GM21423 (cell line): ENCODE data around the gene NMUR2.

Experiments
- ATAC-seq: cut with Tn5 transposase; IDR thresholded peaks from one replicate; pipeline ENCODE4 v1.9.1; 2021; ENCODE audit warnings: mild to moderate bottlenecking, moderate library complexity; ENCODE audit not compliant: unreplicated experiment

NMUR2 gene

DNA sequence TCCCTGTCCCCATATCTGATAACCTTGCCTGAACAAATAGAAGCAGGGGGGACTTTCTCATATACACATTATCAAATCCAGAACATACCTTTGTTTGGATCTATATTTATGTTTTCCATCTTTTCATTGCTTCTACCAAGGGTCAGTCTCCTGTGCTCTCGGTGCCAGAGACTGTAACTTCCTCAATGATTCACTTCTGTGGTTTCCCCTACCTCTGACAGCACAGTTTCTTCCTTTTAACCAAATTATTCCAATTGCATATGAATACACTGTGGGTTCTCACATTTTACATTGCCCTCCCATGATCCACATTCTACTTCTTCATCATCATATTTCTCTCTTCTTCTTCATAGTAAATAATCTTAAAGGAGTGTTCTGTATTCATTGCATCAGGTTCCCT is 32.2 kb downstream of the NMUR2 start:
- no peak for ATAC-seq

- ATAC-seq = no peak
These were observed 35.8 kb downstream of the NMUR2 start for GRCh38 chr5:152369298-152369697.

GRCh38 chr5:152367554-152367953 is 37.5 kb downstream of the NMUR2 start:
- no peak for ATAC-seq

DNA sequence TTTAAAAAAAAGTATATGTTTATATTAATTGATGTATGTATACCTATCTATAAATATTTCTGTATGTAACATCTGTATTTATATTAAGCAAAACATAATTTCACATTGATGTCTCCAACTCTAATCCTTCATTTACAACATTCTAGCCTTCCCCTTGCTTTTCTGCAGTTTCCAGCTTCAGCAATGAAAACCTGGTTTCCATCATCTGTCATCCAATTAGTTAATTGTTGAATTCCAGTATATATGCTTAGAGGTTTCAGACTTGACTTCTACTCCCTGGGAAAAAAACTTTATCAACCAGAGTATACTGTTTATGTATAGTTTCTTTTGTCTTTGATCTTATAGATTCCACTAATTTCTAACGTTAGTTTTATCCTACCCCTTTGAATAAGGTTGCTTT is 38.4 kb downstream of the NMUR2 start:
- ATAC-seq = no peak

DNA sequence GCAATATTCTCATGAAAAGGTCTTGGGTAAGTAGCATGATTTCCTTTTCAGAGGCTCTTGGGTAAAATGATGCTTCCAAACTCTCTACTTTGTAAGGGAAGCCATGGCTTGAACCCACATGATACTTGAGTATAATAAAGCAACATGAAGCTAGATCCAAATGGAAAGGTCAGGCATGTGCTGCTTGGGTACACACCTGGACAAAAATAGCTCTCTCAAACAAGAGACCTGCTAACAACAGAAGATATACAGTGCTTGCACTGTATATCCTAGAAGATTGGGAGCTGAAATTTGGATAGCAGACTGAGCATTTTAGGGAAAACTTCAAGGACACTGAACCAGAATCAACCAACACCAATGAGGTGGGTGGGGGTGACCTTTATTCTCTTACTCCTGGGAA is 40.2 kb downstream of the NMUR2 start:
- no peak for ATAC-seq

- ATAC-seq = no peak
These were observed 40.9 kb downstream of the NMUR2 start for GRCh38 chr5:152364172-152364571.

DNA sequence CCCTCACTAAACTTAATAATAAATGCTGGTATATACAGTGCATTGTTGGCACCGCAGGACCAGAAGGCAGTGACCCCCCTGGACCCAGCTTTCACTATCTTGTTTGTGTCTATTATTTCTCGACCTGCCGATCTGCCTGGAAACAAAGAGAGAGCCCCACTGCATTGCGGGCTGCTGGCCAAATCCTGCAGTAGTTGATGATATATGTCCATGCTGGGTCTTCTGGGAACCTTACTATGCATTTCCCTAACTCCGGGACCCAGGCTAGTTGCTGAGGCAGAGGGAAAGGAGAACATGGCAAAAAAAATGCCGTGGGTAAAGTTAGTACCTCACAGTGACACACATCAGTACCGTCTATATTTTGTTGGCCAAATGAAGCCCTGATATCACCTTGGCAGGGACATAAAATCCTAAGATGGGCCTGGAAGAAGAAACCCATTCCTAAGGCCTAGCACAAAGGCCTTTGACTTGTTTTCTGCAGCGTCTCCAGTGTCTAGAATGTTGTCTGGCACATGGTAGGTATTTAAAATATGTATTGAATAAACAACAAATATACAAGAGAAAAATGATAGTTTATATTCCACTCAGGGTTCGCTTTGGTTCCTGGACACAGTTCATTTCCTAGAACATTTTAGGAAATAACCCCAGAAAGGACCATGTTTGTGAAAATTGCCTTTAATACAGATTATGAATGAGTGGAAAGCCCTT is 46.1 kb downstream of the NMUR2 start:
- no peak for ATAC-seq

GRCh38 chr5:152356506-152356905 is 48.6 kb downstream of the NMUR2 start:
- ATAC-seq = no peak

DNA sequence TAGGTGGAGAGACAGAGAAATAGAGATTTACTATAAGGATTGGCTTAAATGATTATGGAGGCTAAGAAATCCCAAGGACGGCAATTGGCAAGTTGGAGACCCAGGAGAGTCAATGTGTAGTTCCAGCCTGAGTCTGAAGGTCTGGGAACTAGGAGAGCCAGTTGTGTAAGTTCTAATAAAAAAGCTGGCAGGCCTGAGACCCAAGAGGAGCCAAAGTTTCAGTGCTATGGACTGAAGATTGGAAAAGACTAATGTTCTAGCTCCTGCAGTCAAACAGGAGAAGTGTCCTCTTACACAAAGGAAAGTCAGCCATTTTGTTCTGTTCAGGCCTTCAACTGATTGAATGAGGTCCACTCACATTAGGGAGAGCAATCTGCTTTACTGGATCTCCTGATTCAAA is 50.0 kb downstream of the NMUR2 start:
- ATAC-seq = no peak

DNA sequence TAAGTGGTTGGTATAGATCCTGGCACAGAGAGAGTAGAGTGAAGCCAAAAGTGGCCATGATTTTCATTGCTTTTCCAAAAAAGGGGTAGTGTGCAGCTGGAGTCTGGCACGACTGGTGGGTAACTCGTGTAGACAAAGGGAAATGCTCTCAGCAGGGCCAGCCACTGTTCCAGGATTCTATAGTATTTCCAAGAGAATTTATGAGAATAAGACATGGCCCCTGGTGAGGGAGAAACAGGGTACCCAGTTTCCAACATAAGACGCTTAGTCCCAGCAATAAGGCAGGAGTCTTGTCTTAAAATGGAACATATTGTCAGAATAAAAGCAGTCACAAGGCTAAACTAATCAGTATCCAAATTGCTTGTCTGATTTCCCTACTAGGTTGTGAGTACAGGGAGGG is 52.1 kb downstream of the NMUR2 start:
- ATAC-seq = no peak

GRCh38 chr5:152349683-152350526 is 55.2 kb downstream of the NMUR2 start:
- ATAC-seq = peak; percentile 92
